GM12801 (cell line): ENCODE results near the gene PIP5K1C.

Experiments
- CTCF ChIP-seq: IDR thresholded peaks from one replicate; pipeline ENCODE4 v1.5.1; 2011; ENCODE audit warnings: control low read depth; ENCODE audit not compliant: insufficient read length; ENCODE audit errors: extremely low read depth

The PIP5K1C gene

GRCh38 chr19:3621689-3622088, 78.6 kb downstream of the PIP5K1C start:
- TF ChIP-seq CTCF: no peak

DNA sequence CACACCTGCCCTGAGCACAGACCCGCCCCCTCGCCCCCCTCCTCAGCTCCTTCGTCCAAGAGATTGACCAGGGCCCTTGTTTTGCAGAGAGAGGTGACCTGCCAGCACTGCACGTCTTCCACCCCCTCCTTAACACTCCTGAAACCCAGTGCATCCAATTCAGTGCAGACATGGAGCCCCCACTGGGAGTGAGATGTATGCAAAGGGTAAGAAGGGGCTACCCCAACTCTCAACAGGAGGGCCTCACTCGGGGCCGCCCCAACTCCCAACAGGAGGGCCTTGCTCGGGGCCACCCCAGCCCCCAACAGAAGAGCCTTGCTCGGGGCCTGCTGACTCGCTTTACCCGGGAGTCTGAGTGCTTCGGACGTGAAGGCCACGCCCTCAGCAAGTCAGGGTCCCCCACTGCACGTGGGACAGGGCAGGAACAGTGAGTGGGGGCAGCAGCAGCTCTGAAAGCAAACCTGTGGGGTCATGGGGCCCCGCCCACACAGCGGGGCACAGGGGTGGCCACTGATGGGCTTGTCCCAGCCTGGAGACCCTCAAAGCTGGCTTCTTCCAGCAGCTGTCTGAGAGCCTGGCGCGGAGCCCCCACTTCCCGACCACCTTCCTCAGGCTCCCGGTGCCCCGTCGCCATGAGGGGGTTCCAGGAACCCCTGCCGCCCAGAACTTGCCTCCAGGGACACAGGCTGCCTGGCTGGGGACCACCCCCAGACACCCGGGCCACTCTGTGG, 79.3 kb downstream of the PIP5K1C start:
- no peak for TF ChIP-seq CTCF

GRCh38 chr19:3620145-3620816, 80.0 kb downstream of the PIP5K1C start:
- TF ChIP-seq CTCF: no peak

- TF ChIP-seq CTCF: no peak
Observed at GRCh38 chr19:3619631-3620012, 80.6 kb downstream of the PIP5K1C start.

DNA sequence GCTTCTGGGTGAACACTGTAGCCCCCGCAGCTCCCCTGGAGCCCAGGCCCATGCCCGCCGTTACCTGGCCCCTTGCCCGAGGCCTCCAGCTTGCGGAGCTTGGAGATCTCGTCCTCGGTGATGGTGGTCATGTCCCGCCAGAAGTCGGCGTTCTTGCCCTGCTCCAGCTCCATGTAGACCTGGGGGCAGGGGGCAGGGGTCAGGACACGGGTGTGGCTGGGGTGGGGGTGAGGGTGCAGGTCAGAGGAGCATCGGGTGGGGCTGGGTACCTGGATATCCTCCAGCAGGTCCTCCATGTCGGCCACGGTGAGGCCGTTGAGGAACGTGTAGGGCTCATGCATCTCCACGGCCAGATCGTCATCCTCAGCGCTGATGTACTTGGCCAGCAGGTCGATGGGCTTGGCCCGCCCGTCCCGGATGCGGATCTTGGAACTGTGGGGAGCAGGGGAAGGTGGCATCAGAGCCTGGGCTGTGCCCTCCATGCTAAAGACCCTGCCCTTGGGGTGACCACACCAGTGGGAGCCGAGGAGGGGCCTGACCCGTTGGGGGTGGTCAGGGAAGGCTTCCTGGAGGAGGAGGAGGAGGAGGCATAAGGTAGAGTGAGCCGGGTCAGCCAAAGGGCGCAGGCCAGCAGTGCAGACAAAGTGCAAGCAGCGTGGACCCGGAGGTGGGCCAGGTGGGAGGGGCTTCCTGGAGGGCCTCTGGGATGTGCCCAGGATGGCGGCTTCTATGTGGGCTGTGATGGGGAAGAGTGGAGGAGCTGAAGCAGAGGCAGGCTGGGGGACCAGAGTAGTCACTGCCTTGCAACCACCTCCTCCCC, 81.2 kb downstream of the PIP5K1C start:
- no peak for TF ChIP-seq CTCF

DNA sequence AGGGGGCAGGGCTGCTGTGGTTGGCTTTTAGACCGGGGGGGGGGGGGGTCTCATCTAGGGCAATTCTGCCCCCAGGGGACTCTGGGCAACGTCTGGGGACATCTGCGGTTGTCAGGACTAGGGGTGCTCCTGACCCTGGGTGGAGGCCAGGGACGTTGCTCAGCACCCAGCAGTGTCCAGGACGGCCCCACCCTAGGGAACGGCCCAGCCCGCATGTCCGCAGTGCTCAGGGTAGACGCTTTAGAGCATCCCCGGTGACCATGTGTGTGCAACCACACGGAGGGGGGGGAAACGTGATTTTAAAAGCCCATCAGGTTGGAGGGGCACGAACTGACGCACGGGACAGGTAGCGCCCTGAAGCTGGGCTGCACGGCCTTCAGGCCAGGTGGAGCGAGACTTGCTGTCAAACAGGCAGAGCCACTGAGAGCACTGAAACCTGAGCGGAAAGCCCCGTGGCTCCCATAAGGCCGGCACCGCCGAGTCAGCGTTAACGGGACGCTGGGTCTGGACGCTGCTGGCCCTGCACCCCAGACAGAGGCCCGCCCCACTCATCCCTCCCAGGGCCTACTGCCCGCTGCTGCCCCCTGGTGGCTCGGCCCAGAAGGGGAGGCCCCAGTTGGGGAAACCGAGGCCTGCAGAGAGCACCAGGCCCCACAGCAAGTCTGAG, 82.0 kb downstream of the PIP5K1C start:
- no peak for TF ChIP-seq CTCF

DNA sequence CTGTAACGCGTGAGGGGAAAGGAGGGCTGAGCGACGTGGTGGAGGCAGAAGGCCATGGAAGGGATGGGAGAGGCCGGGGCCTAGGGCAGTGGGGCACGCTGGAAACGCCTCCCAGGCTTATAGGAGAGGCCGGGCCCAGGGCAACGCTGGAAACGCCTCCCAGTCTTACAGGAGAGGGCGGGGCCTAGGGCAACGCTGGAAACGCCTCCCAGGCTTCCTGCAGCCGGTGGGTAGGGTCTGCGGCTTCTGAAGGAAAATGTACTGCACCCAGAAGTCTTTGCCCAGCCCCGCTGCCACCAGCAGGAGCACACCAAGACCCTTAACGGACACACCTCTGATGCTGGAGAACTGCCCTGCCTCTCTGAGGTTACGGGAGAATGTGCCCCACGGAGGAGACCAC, 82.8 kb downstream of the PIP5K1C start:
- no peak for TF ChIP-seq CTCF
